Omental fat pad (tissue), 4 donors: ENCODE data around the gene TIMM10B. TPM values are rescaled to one million over a fixed set of nuclear protein-coding genes. Genes with fewer than 3 reads are reported as not detected.

Experiments
- ATAC-seq: fragments of 150-250 bp; one replicate; pipeline ENCODE4 v1.9.1; 2016; ENCODE audit warnings: mild to moderate bottlenecking, moderate library complexity; ENCODE audit not compliant: low FRiP score
- DNase-seq: peaks from one replicate; pipeline ENCODE4 v3.0.0-alpha.2; 2019; ENCODE audit warnings: low spot score
- total RNA-seq, 4 donors: library from RNA; depleted of rRNA; stranded (reverse); fragments of >200 nt; gene quantifications; one replicate each; pipeline ENCODE4 v1.1.0, GENCODE V29; 2016
- TF ChIP-seq, protein P1 (sequence below), 3 donors: fragments of 450-650 bp; IDR thresholded peaks; one replicate each; pipeline ENCODE4 v1.5.1; 2016 to 2017; ENCODE audit warnings: antibody characterized with exemption in 3 of 3, mild to moderate bottlenecking in 3 of 3, moderate library complexity in 2 of 3

Gene TIMM10B
- total RNA-seq, 4 donors from 2014 or later, result 42.7 to 60.6 (median 47.8) TPM

- TF ChIP-seq, protein P1, sequence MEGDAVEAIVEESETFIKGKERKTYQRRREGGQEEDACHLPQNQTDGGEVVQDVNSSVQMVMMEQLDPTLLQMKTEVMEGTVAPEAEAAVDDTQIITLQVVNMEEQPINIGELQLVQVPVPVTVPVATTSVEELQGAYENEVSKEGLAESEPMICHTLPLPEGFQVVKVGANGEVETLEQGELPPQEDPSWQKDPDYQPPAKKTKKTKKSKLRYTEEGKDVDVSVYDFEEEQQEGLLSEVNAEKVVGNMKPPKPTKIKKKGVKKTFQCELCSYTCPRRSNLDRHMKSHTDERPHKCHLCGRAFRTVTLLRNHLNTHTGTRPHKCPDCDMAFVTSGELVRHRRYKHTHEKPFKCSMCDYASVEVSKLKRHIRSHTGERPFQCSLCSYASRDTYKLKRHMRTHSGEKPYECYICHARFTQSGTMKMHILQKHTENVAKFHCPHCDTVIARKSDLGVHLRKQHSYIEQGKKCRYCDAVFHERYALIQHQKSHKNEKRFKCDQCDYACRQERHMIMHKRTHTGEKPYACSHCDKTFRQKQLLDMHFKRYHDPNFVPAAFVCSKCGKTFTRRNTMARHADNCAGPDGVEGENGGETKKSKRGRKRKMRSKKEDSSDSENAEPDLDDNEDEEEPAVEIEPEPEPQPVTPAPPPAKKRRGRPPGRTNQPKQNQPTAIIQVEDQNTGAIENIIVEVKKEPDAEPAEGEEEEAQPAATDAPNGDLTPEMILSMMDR (IDR thresholded peaks at IDR 0.05), result no peak
- DNase-seq, result no peak
- ATAC-seq, result no peak
Measured at GRCh38 chr11:6472934-6473333, 8.4 kb upstream of the TIMM10B start.

- TF ChIP-seq, protein P1 (IDR thresholded peaks at IDR 0.05), result no peak
- ATAC-seq (peak; percentile 80), DNase-seq (peak; percentile 72)
Measured at GRCh38 chr11:6473451-6474412, 7.6 kb upstream of the TIMM10B start, which contains the start of gene TRIM3. TRIM3 (minus strand) TSS chr11:6473941; CDS start chr11:6465695, 8,246 bp downstream.

DNA sequence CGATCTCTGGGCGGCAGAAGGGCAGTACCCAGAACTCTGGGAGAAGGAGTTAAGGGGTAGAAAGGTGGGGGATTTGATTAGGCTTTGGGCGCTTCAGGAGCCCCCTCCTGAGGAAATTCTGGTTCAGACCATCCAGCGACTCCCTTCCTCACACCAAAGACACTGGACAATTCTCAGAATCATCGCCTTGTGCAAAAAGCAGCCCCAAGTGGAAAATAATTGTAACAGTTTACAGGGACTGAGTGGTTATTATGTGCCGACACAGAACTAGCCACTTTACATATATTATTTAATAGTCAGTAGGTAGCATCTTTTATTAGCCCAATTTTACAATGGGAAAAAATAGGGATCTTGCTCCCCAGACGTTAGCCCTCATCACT, 6.9 kb upstream of the TIMM10B start:
- no peak for DNase-seq
- TF ChIP-seq, protein P1 (IDR thresholded peaks at IDR 0.05), result no peak

GRCh38 chr11:6474806-6475500, 6.3 kb upstream of the TIMM10B start:
- ATAC-seq (no peak), DNase-seq (no peak)
- TF ChIP-seq, protein P1 (IDR thresholded peaks at IDR 0.05), result no peak

More for the DNA sequence above, 6.9 kb upstream of the TIMM10B start:
- no peak for ATAC-seq

DNA sequence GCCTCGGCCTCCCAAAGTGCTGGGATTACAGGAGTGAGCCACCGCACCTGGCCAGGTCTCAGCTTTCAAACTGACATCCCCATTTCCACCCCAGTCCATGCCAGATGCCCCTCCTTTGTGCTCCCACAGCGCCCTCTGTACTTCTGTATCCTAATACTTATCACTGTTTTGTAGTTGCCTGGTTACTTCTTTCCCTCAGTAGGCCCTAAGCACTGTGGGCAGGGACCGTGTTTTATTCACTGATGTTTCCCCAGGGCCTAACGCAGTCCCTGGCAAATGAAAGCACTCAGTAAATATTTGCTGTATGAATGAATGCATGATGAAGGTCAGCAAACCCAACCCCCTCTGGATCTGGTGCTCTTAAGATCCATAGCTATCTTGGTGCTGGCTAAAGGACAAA, 5.4 kb upstream of the TIMM10B start:
- no peak for ATAC-seq
- TF ChIP-seq, protein P1 (IDR thresholded peaks at IDR 0.05), result no peak
- DNase-seq, result no peak

DNA sequence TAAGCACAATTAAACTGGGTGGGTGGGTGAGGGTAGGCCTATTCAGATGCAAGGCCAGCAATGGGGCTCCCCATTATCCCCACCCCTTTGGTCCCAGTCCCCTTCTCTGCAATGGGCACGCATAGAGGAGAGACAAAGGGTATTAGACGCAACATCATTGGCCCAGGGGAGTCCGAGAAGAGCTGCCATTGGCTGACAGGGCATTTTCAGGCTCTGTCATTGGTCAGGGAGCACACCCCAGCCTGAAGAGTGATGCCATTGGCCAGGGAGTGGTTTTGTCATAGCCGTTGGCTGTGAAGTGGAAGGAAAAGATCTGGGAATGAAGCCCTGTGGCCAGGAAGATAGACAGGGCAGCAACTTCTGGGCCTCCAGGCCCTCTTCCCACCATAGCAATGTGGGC, 4.7 kb upstream of the TIMM10B start:
- TF ChIP-seq, protein P1 (IDR thresholded peaks at IDR 0.05), result no peak
- no peak for DNase-seq
- no peak for ATAC-seq
